ENCODE results near the gene RMND5A.
A peak's percentile ranks its signal among the peaks of the same experiment; 100 is the strongest.

The RMND5A gene

DNA sequence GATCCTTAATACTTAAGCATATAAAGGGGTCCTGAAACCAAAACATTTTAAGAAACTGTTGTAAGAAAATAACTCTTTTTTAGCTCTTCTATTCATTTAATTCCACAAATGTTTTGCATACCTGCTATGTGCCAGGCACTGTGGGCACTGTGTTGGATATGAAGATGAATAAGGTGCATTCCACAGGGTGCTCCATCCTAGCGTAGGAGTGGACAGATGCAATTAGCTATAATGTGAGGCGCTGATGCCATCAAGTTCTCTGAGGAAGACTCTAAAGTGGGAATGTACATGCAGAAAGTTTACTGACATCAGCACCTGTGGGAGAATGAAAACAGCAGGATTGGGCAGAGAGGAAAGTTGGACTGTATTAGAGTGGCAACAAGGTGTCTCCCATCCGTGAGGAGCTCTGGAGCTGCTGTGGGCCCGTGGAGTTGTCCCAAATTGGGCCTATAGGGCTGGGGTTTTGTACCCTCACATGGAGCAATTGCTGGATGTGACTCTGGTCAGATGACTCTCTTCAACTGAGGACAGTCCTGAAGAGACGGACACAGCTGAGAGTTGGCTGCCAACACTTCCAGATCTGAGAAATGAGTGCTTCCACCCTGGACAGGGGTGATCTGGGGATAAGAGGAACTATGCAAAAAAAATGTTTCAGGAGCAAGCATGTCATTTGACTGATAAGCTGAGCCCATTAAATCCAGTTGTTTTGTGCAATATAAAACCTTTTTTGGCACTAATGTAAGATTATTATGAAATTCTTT, 48.3 kb downstream of the RMND5A start:
- DNase-seq = no peak

DNA sequence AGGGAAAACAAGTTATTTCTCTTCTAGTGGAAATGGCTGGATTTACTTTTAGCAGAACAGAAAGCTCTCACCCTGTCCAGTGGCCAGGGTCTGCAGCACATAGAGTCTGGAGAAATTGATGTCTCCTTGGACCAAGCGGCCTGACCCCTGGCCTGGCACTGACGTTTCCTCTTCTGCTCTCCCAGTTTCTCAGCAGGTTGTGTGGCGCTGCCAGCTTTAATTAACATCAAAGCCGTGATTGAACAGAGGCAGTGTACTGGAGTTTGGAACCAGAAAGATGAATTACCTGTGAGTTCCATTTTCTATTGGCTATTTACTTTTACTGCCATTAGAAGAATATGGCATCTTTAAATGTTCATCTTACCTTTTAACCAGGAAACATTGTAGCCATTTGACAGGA, 49.7 kb downstream of the RMND5A start:
- DNase-seq = no peak

DNA sequence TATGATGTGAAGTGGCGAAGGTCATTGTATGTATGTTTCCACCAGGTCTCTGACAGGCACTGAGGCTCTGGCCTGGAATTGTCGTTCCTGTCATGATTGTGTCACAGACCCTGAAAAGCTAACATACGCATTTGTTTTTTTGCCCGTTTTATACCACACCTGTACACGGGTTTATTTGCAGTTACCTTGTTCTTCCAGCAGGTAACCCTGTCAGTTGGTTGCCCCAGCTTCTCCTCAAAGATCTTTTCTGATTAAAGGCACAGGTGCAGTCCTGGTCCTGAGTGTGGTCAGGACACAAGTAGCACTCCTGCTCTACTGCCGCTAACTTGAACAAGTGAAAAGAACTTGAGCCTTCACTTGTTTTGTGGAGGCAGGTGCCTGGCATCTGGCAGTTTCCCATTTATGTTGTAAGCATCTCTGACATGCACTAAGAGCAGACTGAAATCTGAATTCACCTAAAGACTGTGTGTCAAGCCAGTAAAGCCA, 50.8 kb downstream of the RMND5A start:
- no peak for DNase-seq

DNA sequence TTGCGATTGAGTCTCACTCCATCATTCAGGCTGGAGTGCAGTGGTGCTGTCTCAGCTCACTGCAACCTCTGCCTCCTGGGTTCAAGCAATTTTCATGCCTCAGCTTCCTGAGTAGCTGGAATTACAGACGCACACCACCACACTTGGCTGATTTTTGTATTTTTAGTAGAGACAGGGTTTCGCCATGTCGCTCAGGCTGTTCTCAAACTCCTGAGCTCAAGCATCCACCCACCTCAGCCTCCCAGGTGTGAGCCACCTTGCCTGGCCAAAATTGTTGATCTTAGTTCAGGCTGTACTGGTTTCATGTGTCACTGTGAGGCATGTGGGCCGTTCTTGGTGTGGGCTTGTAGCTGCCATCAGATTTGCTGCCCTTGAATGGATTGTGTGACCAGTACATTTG, 52.5 kb downstream of the RMND5A start:
- DNase-seq = no peak

DNA sequence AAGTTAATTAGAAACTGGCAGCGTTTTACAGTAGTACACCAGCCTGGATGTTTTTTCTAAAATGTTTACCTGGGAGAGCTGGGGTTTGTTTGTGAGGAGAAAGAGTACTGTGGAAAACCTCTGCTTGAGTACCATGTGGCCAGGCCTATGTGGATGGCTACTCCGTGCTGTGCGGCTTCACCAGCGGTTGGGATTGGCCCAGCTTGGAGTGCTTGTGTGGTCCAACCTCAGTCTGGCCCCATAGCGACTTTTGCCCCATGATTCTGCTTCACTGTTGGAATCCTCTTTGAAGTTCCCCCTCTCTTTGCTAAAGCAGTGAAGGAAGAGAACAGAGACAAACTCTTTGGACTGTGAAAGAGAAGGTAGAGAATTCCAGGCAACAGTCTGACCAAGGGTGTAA, 54.8 kb downstream of the RMND5A start:
- no peak for DNase-seq

DNA sequence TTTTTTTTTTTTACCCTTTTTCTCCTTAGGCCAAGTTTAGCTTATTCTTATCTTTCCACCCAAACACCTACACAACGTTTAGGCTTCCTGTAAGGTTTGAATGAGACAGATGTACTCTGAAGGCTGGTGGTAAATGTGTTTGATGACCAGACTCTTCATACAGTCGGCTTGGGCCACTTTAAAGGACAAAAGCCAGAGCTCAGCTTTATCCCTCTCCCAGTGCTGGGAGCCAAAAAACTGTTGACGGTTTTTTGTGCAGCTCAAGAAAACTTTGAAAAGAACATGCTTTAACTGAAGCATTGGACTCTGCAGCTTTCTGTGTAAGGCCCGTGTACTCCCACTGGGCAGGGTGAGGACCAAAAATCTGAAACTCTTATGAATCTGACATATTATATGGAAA, 55.2 kb downstream of the RMND5A start:
- no peak for DNase-seq

DNA sequence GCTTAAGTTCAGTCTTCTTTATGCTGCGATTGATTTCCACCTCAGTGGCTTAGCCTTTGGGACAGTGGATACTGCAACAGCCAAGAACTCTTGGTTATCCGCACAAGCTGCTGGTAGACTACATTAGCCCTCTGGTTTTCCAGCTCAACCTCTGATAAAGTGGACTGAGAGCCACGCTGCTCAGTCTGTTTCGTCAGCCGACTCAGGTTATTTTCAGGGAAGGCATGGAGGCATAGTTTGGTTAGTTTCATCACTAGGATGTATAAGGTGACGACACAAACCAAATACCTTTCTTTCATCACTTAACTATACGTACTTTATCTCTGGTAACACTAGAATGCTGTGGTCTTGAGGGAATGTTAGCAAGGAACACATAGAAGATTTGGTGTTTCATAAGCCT, 56.4 kb downstream of the RMND5A start:
- DNase-seq = no peak

DNA sequence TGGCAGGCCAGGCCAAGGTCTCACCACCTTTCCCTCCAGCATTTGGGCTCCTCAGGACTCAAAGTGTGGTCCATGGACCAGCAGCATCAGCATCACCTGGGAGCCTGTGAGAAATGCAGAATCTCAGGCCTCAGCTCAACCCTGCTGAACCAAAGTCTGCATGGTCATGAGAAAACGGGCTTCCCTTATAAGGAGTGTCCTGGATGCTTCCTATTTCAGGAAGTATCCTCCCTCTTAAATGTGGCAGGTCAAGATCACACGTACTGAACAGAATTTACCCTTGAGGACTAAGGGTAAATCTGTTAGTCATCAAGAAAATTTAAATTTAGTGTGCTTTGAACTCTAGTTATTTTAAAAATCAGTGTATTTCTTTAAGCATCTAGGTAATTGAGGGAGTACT, 58.9 kb downstream of the RMND5A start:
- no peak for DNase-seq

DNA sequence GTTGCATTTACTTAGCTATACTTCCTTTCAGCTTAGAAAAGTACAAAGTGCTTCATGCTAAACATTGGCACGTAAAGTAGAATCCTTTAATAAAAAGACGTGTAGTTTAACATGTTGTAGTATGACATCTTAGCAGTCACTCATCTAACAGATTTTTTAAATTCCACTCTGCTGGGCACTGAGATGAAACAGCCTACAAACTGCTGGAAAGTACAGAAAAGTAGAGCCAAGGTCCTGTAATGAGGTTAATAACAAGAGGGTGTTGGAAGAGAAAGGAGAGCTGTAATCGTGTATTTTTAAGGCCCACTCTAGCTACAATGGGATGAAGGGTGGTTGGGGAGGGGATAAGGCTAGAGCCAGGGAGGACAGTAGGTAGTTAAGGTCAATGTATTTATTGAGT, 59.9 kb downstream of the RMND5A start:
- no peak for DNase-seq

DNA sequence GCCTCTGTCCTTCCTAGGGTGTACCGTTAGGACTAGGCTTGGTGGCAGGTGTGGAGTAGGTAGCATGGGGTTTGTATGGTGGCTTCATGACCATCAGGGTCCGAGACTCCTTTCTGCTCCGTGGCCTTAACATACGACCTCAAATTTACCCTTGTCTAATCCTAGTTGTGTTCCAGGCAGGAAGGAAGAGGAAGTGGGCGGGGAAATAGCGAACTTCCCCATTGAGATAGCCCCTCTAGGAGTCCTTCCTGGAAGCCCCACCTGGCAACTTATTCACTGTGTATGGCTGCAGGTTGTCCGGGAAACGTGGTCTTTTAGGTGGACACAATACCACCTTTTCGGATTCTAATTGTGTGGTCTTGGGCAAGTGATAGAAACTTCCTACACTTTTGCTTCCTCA, 61.3 kb downstream of the RMND5A start:
- DNase-seq = no peak

DNA sequence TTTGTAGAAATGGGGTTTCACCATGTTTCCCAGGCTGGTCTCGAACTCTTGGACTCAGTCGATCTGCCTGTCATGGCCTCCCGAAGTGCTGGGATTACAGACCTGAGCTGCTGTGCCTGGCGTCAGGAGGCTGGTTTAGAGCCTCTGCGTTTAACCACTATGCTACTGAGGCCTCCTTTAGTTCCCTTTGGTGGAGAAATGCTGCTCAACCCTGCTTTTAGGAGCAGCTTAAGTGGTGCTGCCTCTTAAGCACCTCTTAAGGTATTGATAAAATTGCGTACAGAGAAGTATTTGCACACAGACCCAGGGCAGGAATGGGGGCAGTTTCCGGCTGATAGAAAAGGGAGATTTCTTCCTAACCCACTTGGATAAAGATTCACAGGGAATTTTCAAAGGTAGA, 62.7 kb downstream of the RMND5A start:
- DNase-seq = no peak

DNA sequence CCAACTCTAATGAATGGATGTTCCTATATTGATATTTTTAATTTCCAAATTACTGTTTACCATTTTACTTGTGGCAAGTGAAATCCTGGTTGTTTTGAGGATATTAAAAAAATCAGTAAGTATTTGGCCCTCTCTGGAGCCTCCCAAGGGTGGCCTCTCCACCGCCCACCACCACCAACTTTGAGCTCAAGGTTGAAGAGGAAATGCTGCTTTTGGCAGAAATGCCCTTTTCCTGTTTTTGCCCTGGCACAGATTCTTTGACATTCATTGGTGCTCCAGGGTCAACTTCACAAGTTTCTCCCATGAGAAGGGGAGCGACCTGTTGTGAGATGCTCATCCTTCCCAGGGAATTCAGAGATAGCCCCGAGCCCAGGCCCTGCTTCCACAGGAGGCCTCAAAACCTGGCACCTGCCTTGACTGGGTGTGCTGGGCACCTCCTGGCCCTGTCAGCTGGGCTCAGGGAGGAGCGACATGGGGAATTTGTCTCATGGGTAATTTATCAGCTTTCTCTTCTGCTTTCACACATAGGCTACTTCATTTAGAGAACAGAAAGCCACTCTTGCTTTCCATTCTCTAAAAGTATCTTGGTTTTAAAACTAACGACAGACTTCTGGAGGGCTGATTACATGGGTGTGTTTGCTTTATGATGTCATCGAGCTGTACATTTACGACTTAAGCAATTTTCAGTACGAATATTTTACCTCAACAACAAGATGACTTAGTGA, 63.7 kb downstream of the RMND5A start:
- no peak for DNase-seq

DNA sequence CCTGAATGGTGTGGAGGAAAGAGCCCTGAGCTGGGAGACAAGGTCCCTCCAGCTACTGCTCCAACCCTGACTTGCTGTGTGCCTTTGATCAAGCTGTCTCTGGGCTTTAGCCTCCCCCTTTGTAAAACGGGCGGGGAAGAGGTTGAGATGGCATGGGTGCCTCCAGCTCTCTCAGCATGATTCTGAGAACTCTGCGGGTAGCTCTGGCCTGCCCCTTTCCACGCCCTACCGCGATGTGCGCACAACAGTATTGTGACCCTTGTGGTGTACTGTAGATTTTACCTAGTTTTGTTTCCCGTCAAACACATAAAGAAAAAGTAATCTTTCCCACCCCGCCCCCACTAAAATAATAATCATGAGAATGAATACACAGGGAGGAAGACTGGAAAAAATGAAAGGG, 65.4 kb downstream of the RMND5A start:
- DNase-seq = peak; percentile 78 to 86

DNA sequence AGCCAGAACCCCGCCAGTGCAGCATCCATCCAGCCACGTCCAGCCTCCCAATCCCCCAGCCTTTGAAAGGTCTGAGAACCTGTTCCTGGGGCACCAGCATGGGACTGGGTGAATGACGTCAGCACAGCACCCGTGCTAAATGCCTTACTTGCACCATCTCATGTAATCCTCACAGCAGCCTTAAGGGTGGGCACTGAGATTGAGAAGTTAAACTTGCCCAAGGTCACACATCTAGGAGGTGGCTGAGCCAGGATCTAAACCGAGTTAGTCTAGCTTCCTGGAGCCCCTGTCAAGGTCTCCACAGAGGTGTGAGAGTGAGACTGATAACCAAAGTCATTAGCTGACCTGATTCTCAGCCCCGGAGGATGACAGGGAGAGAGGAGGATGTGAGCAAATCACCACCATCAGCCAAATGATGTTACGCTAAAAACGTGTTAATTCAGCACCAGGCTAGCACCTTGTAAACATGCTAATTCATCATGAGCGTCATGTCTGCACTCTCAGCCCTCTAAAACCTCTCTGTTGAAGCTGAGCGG, 66.0 kb downstream of the RMND5A start:
- DNase-seq = peak; percentile 72 to 89

DNA sequence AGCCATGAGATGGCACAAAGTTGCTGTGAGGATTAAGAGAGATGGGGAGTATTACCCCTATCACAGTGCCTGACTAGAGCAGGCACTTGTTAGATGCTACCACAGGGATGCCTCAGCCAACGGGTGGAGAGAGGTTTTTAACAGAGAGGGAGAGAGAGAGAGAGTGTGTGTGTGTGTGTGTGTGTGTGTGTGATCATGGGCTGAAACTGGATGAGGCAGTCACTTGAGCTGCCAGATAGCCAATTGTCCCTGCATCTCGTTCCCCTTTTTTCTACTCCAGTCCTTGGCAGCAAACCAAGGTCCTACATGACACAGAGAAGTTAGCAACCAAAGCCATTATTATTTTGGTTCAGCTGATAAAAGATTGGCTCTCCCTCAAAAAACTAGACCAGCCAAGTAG, 67.6 kb downstream of the RMND5A start:
- DNase-seq = peak in 1 of 2 donors; percentile 66

DNA sequence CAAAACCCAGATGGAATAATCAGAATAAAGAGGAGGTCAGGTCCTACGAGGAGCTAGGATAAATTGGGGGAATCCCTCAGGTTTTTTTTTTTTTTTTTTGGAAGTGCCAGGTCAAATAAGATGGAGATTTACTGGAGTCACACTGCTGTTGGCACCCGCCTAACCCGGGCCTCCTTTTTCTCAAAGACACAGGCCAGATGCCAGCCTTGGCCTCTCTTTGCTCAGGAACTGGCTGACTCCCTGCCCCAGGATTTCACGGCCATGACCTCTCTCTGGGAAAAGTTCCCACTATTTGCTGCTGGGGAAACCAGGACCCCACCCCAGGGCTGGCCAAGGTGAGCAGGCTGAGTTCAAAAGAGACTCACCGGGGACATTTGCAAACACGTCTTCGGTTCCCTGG, 68.1 kb downstream of the RMND5A start:
- DNase-seq = no peak

DNA sequence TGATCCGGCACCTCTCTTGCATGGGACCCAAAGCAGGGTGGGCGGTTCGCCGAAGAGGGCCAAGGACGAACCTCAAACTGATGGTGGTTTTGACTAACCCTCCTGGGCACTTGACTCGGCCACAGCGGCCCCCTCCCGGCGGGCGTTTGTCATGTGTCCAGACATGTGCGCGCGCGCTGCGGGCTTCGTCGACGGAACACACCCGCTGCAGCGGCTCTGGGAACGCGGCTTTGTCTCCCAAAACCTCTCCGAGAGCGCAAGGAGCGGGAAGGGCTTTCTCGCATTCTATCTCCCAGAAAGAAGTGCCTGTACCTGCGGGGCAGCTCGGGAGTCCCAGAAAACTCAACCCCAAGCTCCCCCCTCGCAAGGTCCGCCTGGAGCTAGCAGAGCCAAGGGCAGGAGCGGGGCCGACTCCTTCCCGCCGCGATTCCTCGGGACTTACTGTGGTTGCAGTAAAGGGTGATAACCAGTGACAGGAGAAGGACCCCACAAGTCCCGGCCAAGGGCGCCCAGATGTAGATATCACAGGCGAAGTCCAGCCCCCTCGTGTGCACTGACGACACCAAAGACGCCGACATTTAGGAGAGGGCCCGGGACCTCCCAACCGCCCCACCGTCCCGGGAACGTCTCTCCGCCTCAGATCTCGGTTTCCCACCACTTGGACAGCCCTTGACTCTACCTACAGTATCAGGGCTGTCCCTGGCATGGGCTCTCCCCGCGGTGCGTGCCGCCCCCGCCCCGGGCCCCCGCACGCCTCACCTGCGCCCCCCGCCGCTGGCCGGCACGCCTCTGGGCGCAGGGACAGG, 69.0 kb downstream of the RMND5A start:
- DNase-seq = no peak

DNA sequence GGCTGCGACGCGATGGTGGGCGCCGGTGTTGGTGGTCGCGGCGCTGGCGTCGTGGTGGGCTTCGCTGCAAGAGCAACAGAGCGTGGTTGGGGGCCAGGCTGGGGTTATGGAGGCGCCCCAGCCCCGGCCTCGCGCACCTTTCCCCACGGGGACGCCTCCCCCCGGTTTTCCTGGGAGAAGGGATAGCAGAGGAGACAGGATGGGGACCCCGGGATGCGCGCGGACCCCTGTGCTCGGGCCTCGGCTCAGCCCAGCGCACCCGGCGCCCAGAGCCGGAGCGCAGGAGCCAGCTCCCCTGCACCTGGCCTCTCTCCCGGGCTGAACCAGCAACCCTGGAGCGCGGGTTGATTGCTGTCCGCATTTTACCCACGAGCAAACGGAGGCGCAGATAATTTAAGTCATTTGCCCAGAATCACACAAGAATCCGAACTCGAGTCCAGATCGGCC, 69.6 kb downstream of the RMND5A start:
- no peak for DNase-seq

DNA sequence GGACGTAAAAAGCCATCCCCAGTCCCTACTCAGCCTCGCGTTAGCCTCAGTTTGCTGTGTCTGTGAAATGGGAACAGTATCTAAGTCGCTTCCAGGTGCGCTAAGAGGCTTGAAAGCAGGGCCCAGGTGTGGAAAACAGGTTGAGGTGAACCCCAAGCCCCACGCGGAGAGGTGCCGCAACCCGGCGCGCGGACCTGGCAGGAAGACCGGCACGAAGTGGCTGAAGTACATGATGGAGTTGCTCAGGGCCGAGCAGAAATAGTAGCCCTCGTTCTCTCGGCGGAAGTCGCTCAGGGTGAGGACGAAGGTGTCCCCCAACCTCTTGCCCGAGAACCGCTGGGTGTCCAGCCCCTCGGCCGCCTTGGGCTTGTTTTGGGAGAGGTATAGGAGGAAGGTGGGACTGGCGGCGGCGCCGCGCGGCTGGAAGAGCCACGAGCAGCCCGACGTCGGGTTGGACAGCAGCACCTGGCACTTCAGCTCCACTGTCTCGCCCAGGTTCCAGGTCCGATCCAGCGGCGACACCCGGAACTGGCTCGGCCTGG, 70.1 kb downstream of the RMND5A start:
- no peak for DNase-seq

DNA sequence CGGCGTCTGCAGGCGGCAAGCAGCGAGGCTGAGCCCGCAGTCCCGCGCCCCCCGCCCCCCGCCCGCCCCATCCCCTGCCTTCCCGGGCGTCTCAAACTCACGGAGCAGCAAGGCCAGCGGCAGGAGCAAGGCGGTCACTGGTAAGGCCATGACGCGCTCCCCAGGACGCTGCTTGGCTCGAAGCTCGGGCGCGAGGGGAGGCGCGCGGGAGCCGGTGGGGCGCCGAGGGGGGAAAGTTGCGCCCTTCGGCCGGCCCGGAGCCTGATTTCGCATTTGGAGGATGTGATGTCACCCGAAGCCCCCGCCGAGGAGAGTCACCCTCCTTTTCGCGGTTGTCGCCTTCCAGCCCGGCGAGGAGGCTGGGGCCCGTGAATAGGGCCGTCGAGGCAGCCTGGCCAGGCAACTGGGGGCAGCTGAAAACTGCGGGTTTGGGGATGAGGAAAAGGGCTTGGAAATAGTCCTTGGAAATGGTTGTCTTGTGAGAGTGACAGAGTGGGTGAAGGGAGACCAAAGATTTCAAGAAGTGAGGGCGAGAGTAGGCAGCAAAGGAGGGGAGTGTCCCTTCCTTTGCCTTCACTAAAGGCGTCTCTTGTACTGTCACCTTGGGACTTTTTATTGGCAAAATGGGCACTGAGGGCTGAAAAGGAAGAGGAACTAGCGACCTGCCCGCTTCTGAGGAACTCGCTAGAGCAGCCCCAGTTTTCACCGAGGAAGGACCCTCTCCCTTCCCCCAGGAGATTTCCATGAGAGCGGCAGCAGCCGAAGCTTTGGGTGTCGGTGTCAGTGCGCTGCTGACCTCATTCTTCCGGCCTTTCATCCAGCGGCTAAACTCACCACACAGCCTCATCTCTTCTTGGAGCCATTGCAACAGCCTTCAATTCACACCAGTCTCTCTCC, 70.8 kb downstream of the RMND5A start, which contains the start of gene CD8A:
CD8A (minus strand) TSS at position 238 of the 897 bp plus-strand sequence; CDS start at position 150, 88 bp downstream.
- peak; percentile 52 to 76 for DNase-seq

DNA sequence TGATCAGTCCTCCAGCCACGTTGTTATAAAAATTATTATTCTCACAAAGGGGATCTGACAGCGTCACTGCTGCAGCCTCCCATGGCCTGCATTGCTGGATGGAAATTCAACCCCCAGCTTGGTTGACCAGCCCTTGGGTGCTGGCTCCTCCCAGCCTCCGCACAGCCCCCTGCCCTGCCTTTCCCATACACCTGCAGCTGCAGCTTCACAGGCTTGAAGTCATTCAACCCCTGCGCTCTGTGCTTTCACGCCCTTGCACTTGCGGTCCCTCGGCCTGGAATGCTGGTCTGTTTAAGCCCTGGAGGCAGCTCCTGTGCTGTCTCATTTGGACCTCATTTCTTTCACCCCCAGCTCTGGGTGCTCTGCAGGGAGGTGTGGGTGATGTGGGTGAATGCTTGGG, 71.5 kb downstream of the RMND5A start:
- DNase-seq = no peak

DNA sequence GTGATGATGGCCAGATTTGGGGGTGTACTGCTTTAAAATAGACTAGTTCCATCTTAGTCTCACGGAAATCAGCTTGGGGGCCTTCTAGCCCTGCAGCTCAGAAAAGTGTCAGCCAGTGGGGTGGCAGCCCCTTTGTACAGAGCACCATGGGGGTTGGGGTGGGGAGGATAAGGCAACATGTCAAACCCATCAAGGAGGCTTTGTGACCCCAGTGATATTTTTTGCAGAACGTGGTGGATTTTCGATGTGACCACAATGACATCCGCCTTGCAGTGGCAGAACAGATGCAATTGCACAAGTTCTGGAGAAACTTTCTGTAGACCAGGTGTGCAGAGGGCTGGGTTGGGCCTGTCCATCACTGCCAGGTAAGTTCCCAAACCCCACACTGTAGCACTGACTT, 73.7 kb downstream of the RMND5A start:
- DNase-seq = peak in 1 of 2 donors; percentile 53
